Amniotic stem cell (primary cell): Measurements from ENCODE around the gene SFTPB.
"Not testable (repeated sequence)": the region's sequence is repeated elsewhere in the genome, so short reads cannot be mapped to it uniquely, and the experiment has no call there.

Experiments
- DNase-seq: peaks from one replicate; lab custom pipeline; 2025; lab: John Stamatoyannopoulos, UW

The SFTPB gene

DNA sequence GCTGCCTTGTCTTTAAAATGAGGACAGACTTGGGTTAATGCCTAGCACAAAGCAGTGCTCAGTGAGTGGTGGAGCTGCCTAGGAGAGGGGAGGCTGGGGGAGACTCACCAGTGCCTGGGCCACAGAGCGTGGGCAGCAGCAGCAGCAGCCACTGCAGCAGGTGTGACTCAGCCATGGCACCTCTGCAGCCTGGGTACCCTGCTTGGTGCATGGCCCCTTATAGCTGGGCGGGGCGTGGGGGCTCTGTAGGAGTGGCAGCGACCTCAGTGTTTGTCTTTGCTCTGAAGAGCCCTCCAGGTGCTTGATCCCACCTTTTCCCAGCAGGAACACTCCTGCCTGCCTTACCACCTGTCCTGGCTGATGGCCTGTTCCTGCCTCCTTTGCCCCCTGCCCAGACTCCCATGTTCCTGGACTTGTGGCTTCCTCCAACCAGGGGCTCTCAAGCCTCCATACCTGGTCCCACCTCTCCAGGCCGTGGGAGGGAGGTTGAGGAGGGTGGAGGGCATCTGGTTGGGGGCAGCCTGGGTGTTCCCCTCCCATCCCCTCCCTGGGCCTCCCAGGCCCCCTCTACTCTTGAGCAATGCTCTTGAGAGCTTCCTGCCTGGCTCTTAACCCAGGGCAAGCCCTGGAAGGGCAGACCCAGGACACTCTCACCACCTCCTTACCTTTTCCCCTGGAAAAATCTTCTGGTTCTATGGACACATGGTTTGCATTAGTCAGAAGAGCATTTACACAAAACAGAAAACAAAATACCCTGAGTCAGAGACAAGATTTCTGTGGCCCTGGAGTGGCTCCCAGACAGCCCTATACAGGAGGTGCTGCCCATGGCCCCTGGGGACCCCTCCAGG is at the start of gene SFTPB:
Gene SFTPB, minus strand, starts transcription at position 191 of the 848 bp plus-strand sequence. Its CDS starts 16 bp downstream, at position 175.
- no peak for DNase-seq

DNA sequence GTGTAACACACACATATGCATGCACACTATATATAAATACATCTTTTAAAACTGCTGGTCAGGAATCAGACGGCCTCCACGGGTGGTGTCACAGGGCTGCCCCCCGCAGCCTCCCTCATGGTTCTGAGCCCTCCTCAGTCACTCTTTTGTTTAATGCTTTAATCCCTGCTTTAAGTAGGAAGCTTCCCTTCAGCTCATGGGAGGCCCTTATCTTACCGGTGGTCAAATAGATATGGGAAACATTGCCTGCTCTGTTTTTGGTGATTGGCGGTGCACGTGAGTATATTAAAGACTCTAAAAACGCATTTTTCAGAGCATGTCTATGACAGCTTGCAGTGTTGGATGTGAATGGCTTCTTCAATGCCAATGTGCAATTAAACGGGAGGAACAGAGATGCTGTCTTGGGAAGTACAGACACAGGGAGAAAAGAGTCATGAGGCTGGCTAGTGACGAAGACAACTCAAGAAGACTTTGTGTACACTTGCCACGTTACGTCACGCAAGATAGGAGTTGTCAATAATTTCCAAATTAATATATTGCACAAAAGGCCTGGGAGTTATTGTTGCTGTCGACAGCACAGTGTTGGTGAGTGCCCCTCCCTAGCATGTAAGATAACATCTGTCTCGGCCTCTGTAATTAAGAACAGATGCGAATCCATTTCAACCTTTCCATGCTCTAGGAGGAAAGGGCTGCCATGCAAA is 49.5 kb upstream of the SFTPB start:
- DNase-seq = peak; percentile 59

DNA sequence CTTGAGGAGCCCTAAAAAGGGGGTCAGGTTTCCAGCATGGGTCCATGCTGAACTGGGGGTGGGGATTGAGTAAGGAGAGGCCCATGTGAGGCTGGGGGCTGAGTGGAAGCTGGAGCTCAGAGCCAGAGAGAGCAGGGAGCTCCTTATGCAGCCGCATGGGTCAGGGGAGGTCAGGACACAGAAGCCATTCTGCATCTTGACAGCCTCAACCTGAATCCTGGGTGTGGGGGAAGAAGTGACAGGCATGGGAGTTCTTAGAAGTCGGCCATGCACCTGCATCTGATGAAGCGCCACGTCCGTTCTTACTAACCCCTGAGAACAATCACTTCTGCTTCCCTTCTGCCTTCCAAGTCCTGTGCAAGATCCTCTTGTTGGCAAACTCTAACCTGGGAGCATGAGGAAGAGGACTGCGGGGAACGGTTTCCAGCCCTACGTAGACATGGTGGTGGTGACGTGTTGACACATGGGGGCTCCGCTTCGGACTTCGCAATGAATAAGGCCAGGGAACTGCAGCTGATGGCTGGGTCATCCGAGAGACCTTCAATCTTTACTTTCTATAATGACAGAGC is 48.4 kb upstream of the SFTPB start:
- no peak for DNase-seq

DNA sequence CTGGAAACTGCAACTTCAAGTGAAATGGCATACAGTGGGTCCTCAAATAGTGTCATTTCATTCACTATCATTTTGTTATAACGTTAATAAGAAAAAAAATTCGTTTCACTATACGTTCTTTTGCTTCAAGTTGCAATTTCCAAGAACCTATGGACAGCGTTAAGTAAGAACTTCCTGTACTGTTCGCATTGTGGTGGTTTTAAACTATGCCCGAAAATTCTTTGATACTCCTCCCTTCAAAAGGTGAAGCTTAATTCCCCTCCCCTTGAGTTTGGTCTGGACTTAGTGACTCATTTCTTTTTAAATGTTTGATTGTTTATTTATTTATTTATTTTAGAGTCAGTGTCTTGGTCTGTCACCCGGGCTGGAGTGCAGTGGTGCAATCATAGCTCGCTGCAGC is 46.8 kb upstream of the SFTPB start:
- DNase-seq = no peak

DNA sequence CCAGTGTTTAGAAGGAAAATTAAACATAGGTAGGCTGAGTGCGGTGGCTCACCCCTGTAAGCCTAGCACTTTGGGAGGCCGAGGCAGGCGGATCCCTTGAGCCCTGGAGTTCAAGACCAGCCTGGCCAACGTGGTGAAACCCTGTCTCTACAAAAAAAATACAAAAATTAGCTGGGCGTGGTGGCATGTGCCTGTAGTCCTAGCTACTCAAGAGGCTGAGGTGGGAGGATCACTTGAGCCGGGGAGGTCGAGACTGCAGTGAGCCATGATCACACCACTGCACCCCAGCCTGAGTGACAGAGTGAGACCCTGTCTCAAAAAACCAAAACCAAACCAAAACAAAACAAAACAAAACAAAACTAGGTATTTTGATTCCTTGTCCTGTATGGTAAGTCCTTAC is 46.4 kb upstream of the SFTPB start:
- not testable (repeated sequence) for DNase-seq

DNA sequence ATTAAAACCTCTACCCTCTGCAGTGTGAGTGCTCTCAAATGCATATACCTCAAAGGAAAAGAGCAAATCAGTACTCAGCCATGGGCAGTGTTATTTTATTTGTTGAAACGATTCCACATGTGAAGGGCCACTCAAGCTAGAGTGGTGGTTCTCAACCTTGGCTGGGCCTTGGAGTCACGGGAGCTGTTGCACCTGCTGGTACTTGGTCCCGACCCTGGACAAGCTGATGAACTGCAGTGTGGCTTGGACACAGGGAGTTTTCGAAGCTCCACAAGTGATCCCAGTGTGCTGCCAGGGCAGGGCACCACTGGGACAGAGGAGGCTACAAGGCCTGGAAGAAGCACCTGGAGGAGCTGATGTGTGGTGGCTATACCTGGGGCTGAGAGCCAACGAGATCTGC is 45.8 kb upstream of the SFTPB start:
- no peak for DNase-seq

DNA sequence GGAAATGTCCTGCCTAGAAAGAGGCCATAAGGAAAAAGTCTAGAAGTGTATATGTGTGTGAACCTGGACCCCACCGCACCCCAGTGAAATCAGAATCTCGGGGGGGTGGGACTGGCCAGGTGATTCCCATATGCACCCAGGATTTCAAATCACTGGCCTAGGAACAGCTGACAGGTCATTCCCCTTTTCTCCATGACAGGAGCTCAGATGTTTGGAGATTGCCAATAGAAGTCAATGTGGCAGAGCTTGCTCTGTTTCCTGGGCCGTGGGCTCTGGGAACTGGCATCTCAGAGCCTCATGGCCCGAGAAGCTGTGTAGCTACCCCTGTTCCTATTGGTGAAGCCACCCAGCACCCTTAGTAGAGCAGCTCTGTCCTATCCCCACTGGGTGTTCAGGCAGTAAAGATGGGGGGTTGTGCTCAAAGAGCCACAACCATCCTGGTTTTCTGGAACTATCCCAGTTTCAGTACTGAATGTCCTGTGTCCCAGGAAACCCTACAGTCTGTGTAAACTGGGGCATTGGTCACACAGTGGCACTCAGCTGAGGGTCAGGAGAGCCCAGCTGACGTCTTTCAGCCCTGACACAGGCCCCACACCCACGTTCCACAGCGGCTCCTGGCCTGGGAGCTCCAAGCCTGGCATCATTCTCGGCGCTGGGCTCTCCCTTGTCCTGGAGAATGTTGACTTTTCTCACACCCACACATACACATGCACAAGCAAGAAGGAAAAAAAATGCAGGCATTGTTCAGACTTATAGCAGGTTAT is 45.0 kb upstream of the SFTPB start:
- no peak for DNase-seq

DNA sequence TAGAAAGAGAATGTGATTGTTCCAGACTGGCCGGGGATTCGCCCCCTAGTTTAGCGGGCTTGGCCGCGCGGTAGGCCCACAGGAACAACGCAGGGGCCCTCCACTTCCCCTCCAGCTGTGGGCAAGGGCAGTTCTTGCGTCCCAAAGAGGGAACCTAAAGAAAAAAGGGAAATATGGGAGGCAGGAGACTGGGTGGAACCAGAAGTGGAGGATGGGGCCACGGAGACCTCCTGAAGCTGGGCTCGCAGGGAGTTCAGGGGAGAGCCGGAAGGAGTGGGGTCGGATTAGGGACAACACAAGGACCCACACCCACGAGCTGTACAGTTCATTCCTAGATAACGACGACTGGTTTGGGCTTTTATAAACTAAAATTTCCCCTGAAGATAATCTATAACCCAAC is 44.3 kb upstream of the SFTPB start:
- no peak for DNase-seq

DNA sequence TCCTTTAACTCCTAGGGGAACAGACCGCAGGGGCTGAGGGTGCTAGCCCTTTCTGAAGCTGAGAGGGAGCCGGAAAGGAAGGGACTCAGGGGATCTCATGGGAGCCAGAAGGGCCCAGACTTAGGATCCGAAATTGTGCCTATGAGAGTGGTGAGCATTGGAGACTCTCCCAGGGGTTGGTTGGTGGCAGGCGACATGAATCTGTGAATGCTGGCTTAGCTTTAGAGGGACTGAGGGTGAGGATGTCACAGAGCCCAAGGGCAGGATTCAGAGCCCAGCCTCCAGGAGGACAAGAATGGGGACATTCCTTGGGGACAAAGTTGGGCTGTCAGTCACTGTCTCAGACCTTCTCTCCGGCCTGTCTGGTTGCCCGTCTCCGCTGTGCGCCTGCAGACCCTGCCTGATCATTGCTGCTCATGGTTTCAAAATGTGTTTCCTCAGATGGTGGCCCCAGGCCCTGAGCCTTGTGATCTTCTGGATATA is 43.6 kb upstream of the SFTPB start:
- DNase-seq = no peak

DNA sequence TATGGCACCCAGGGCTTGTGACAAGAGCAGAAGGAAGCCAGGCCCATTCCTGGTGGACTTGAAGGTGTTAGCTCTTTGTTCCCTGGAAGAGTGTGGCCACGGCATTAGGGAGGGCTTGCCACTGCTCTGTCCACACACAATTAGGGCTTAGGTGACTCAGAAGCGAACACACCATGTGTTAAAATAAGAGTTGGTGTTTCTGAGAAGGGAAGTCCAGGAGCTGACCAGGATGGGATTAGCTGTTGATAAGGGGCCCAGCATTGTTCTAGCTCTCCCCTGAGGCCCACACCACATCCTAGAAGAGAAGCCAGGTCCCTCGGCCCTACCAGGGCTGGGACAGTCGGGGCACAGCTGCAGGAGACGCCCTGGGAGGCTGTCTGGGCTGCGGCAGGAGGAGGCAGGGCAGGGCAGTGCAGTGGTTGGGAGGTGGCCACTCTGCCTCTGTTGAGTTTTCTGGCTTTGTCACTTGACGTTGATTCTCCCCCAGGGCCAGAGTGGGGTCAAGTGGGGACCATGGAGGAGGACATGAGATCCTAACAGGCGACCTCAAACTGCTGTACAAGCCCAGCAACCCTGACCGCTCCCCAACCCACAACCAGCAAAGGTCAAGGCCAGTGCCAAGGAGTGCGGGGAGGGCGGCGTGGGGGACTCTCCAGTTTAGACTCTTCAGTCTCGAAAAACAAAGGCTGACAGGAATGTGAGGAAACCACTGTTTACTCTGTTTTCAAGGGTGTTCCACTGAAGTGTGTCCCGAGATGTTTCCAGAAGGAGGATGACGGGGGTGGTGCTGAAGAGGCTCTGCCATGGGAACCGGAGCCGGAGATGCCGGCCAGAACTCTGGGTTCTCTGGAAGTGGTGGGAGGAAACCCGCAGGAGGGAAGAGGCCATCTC is 42.9 kb upstream of the SFTPB start:
- DNase-seq = no peak

DNA sequence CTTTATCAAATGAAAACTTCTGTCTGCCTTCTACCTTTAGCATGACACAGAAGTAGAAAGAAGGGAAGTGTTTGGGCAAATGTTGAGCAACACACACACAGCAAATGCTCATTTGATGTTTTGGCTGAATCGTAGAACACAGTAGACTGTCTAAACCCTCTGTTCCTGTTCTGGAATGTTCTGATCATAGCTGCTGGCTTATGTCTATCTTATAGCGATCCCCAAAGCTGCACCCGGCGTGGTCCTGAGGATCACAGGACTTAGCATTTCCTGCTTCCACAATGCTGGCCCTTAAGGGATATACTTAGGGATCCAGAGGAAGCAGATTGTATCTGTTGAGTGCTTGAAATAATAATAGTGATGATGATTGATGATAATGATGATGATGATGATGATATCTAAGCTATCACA is 41.4 kb upstream of the SFTPB start:
- DNase-seq = no peak

DNA sequence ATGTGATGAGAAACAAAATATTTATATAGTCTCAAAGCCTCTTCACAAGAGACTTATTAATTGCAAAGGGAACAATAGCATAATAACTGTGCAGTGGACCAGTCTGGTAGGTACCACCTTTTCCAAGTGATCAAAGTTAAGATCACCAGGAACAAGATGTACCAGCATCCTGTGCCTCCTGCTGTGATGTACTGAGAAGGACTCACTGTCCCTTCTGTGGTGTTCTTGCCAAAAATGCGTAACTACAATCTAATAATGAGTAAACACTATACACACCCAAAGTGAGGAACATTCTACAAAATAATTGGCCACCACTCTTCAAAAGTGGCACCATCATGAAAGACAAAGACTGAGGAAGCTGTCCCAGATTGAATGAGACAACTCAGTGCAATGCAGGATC is 40.6 kb upstream of the SFTPB start:
- no peak for DNase-seq

DNA sequence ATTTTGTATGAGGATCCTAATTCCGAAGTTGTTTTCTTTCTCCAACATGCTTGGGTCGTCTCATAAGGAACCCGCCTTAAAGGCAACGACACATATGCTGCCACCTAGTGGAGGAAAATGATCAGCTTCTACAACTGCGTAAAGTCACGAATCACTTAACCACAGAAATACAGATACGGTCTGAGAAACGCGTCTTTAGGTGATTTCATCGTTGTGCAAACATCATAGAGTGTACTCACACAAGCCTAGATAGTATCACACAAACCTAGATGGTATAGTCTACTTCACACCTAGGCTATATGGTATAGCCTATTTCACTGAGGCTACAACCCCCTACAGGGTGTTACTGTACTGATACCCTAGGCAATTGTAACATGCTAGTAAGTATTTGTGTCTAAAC is 39.3 kb upstream of the SFTPB start:
- DNase-seq = peak; percentile 93

DNA sequence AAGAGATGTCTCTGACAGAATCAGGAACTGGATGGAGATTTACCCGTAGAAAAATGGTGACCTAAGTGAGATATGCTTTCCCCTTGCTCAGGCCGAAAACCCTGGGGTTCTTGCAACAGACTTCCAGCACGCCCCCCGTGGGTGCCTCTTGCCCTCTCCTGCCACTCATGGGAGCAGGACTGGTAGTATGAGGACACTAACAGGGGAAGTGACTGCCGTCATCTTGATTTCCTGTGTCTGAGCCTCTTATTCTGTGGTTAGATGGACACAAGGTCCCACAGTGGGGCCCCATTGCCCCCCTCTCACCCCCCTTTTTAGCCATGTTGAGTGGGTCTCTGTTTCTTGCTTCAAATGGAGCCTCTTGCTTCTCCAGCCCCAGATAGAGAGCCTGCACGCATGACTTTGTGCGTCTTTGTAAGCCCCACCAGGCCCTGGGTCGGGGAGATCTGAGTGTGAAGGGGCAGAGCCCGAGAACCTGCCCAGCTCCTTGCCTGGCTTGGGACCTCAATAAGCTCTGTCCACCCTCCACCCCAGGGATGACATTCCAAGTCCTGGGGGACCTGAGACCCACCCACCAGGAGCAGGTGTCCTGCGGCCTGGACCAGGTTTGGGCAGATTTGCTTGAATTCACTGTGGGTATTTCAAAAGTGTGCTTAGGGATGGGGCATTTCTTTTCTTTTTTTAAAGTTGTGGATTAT is 38.7 kb upstream of the SFTPB start:
- DNase-seq = no peak

DNA sequence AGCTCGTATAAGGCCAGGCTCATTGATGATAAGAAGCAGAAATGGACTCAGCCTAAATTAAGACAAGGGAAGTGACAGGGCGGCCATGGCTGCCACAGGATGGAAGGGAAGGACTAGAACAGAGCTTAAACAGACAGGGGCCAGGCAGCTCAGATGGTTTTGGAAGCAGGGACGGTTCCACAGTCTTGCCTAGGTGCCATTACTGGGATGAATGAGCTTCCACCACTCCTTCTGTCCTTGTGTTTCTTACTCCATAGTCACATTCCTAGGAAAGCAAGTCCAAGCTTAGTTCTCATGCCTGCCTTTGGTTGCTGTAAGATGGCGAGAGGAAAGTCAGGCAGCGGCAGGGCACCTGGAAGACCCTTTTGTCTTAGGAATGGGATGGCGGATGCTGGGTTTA is 38.1 kb upstream of the SFTPB start:
- no peak for DNase-seq

DNA sequence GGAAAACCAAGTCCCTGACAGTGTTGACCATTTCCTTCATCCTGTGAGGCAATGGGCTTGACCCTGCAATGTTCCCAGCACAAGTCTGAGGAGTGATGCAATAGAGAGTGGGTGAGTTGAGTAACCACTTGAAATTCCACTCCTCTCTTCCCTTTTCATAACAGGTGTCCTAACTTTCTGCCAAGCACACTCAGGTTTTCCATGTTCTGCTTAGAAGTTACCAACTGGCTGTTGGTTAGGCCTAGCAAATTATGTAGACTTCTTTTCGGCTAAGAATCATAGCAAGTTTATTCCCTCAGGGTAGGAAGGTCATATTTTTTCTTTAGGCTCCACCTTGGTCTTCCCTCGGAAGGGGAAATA is 37.7 kb upstream of the SFTPB start:
- peak; percentile 50 for DNase-seq

DNA sequence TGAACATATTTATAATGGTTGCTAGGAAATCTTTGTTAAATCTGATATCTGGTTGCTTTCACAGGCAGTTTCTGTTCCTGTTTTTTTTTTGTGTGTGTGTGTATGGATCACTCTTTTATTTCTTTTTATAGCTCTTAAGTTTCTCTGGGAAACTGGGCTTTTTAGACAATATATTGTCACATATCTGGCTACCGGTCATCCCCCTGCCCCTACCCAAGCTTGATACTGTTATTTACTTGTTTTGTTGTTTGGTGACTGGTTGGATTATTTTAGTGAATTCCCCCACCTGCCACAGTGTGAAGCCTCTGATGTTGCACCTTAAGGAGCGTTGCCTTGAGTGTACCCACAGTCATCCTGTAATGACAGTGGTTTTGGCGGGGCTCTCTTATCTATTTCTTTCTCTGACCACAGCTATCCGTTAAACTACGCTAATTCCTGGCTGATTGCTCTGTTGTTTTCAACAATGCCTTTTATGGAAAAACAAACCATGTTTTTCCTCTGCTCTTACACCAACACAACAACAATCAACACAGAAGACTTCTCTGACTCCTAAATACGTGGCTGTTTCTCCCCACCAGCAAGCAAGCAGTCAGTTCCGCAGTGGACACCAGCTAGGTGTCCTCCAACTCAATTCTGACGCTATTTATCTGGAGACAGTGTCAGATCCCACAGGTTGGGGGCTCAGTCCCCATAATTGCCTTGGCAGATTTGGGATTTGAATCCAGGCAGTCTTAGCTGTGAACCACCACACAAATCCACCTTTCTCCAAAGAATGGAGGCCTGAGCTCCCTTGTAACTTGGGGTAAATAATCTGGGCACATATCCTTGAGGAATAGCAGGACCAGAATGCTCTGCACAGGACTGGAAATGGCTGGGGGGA is 37.0 kb upstream of the SFTPB start:
- DNase-seq = no peak

DNA sequence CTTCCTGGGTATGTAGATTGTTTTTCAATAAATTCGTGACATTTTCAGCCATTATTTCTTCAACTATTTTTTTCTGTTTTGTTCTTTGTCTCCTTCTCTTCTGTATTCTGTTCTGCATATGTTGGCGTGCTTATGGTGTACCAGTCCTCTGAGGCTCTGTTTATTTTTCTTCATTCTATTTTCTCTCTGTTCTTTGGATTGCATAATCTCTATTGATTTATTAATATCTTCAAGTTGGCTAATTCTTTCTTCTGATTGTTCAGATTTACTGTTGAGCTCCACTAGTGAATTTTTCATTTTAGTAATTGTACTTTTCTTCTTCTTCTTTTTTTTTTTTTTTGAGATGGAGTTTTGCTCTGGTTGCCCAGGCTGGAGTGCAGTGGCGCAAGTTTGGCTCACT is 36.0 kb upstream of the SFTPB start:
- no peak for DNase-seq

DNA sequence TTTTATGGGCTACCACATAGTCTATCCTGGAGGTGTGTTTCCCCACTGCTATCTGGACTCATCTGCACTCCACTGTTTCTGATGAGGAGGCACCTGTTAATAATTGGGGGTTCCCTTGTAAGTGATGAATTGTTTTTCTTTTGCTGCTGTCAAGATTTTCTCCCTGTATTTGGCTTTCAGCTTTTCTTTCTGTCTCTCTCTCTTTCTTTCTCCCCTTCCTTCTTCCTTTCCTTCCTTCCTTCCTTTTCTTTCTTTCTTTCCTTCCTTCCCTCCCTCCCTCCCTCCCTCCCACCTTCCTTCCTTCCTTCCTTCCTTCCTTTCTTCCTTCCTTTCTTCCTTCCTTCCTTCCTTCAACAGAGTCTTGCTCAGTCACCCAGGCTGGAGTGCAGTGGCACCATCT is 35.3 kb upstream of the SFTPB start:
- no peak for DNase-seq

DNA sequence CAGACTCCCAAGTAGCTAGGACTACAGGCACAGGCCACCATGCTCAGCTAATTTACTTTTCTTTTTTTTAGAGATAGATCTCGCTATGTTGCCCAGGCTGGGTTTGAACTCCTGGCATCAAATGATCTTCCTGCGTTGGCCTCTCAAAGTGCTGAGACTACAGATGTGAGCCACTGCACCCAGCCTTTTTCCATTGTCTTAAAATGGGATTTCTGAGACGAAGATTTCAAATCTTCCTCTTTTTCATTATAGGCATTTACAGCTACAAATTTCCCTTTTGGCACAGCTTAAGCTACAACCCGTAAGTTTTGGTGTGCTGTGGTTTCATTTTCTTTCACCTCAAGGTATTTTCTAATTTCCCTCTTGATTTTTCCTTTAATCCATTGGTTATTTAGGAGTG is 34.8 kb upstream of the SFTPB start:
- no peak for DNase-seq
